Measurements from ENCODE around the gene ZNF469.

DNA sequence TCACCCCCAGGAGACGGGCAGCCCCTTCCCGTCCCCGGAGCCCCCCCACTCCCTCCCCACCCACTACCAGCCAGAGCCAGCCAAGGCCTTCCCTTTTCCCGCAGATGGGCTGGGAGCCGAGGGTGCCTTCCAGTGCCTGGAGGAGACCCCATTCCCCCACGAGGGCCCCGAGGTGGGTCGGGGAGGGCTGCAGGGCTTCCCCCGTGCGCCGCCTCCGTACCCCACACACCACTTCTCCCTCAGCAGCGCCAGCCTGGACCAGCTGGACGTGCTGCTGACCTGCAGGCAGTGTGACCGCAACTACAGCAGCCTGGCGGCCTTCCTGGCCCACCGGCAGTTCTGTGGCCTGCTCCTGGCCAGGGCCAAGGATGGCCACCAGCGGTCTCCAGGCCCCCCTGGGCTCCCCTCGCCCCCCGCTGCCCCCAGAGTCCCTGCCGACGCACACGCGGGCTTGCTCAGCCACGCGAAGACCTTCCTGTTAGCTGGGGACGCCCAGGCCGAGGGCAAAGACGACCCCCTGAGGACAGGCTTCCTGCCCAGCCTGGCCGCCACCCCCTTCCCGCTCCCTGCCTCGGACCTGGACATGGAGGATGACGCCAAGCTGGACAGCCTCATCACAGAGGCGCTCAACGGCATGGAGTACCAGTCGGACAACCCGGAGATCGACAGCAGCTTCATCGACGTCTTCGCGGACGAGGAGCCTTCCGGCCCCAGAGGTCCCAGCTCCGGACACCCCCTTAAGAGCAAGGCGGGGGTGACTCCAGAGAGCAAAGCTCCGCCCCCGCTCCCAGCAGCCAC lies 46.8 kb downstream of the ZNF469 start:
- TF ChIP-seq, protein P1, sequence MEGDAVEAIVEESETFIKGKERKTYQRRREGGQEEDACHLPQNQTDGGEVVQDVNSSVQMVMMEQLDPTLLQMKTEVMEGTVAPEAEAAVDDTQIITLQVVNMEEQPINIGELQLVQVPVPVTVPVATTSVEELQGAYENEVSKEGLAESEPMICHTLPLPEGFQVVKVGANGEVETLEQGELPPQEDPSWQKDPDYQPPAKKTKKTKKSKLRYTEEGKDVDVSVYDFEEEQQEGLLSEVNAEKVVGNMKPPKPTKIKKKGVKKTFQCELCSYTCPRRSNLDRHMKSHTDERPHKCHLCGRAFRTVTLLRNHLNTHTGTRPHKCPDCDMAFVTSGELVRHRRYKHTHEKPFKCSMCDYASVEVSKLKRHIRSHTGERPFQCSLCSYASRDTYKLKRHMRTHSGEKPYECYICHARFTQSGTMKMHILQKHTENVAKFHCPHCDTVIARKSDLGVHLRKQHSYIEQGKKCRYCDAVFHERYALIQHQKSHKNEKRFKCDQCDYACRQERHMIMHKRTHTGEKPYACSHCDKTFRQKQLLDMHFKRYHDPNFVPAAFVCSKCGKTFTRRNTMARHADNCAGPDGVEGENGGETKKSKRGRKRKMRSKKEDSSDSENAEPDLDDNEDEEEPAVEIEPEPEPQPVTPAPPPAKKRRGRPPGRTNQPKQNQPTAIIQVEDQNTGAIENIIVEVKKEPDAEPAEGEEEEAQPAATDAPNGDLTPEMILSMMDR (IDR thresholded peaks at IDR 0.05): no peak
- TF ChIP-seq POLR2A (IDR thresholded peaks at IDR 0.05): no peak
- no peak for TF ChIP-seq EP300 (IDR thresholded peaks at IDR 0.05)
- TF ChIP-seq POLR2AphosphoS5 (IDR thresholded peaks at IDR 0.05): no peak

Measured in gastroesophageal sphincter (tissue), 3 donors.